K562 (cell line): Measurements from ENCODE around the gene TIPIN. TPM values are rescaled to one million over a fixed set of nuclear protein-coding genes. Genes with fewer than 3 reads are reported as not detected.

Experiments
- CEBPB ChIP-seq: fragments of 450-650 bp; IDR thresholded peaks from 2 replicates; pipeline ENCODE4 v1.6.1; 2016; ENCODE audit warnings: missing genetic modification characterization, missing compliant biosample characterization
- FOSL1 ChIP-seq: fragments of 200-800 bp; sonication (Bioruptor generic); conservative IDR thresholded peaks from 2 replicates; pipeline ENCODE4 v1.6.1; 2016; ENCODE audit warnings: missing genetic modification characterization, missing compliant biosample characterization
- GTF2E2 ChIP-seq: fragments of 200-800 bp; sonication (Bioruptor generic); IDR thresholded peaks from 2 replicates; pipeline ENCODE4 v1.6.1; 2016; ENCODE audit warnings: missing genetic modification characterization, missing compliant biosample characterization
- KDM1A ChIP-seq, 2 experiments: fragments of 450-650 bp; IDR thresholded peaks; 2 replicates each; pipeline ENCODE4 v1.6.1; 2016; ENCODE audit warnings: mild to moderate bottlenecking in 2 of 2
- MAFK ChIP-seq: IDR thresholded peaks from 2 replicates; pipeline ENCODE4 v1.6.1; 2011; ENCODE audit warnings: low read length, improper control_type of control experiment
- NCOA4 ChIP-seq: fragments of 450-650 bp; IDR thresholded peaks from 2 replicates; pipeline ENCODE4 v1.6.1; 2018; ENCODE audit warnings: mild to moderate bottlenecking; ENCODE audit not compliant: partially characterized antibody
- NFE2 ChIP-seq: IDR thresholded peaks from 2 replicates; pipeline ENCODE4 v1.6.1; 2014; ENCODE audit warnings: antibody characterized with exemption, low read depth
- POLR2G ChIP-seq: fragments of 200-400 bp; formaldehyde crosslinking; IDR thresholded peaks from 2 replicates; pipeline ENCODE4 v1.6.1; 2017; ENCODE audit warnings: low read depth, mild to moderate bottlenecking, antibody characterized with exemption, low read length, moderate library complexity
- PPARD ChIP-seq: fragments of 250-450 bp; sonication (Bioruptor Pico); IDR thresholded peaks from 2 replicates; pipeline ENCODE4 v1.8.0; 2022; ENCODE audit warnings: inconsistent platforms, mild to moderate bottlenecking, moderate library complexity
- PRMT5 ChIP-seq: sonication (generic); formaldehyde crosslinking; IDR thresholded peaks from 2 replicates; pipeline ENCODE4 v1.5.0; 2020; ENCODE audit warnings: missing genetic modification reagents
- RAD51 ChIP-seq: fragments of 450-650 bp; IDR thresholded peaks from 2 replicates; pipeline ENCODE4 v1.7.1; 2016; ENCODE audit warnings: low read depth, mild to moderate bottlenecking, borderline replicate concordance
- ZNF695 ChIP-seq: fragments of 450-650 bp; formaldehyde crosslinking; IDR thresholded peaks from 2 replicates; pipeline ENCODE4 v1.4.0; 2020; ENCODE audit warnings: mild to moderate bottlenecking, moderate library complexity
- ZNF785 ChIP-seq: fragments of 250-450 bp; sonication (Bioruptor Pico); IDR thresholded peaks from 2 replicates; pipeline ENCODE4 v1.4.0; 2020; ENCODE audit warnings: mild to moderate bottlenecking
- polyA plus RNA-seq, 8 experiments: library from polyadenylated mRNA; depleted of rRNA in 4 of 8; stranded (reverse) in 5 of 8; unstranded in 3 of 8; fragments of >200 nt; fragmentation: Nextera tagmentation in 2 of 8; fragmentation: Illumina TruSeq in 1 of 8; extraction: Ambion mirVana in 2 of 8; extraction: Trizol in 1 of 8; gene quantifications; 2 replicates each; pipeline versions ENCODE4 v1.2.1 to v1.2.3, GENCODE V29; 2011 to 2014; ENCODE audit warnings: inconsistent platforms in 1 of 8, missing spikeins in 1 of 8
- total RNA-seq, 7 experiments: library from RNA; depleted of rRNA in 6 of 7; stranded (reverse); fragments of >200 nt in 6 of 7; fragmentation: Illumina TruSeq in 2 of 7; extraction: Trizol in 2 of 7; gene quantifications; 2 replicates each; pipeline versions ENCODE4 v1.2.1 to v1.2.3, GENCODE V29; 2011 to 2021; ENCODE audit warnings: low replicate concordance in 1 of 7
- TF ChIP-seq, protein P1 (sequence below): fragments of 450-650 bp; conservative IDR thresholded peaks from 2 replicates; pipeline ENCODE4 v1.6.1; 2016; ENCODE audit warnings: missing genetic modification characterization, low read depth, mild to moderate bottlenecking, missing compliant biosample characterization, moderate library complexity
- TF ChIP-seq, protein P2 (sequence below): sonication (generic); formaldehyde crosslinking; IDR thresholded peaks from 2 replicates; pipeline ENCODE4 v1.8.0; 2022; ENCODE audit warnings: missing genetic modification reagents, mild to moderate bottlenecking, moderate library complexity, borderline replicate concordance
- TF ChIP-seq, protein P3 (sequence below): fragments of 450-650 bp; formaldehyde crosslinking; IDR thresholded peaks from 2 replicates; pipeline ENCODE4 v1.4.0; 2022; ENCODE audit warnings: mild to moderate bottlenecking, moderate library complexity
- TF ChIP-seq, protein P4 (sequence below), 2 experiments: fragments of 250-450 bp in 1 of 2; fragments of 450-650 bp in 1 of 2; sonication (Bioruptor Pico) in 1 of 2; IDR thresholded peaks; 2 replicates each; pipeline versions ENCODE4 v1.6.1 to v1.8.0; 2016 to 2021; ENCODE audit warnings: mild to moderate bottlenecking in 2 of 2, moderate library complexity in 2 of 2, missing compliant biosample characterization in 1 of 2, missing genetic modification characterization in 1 of 2
- TF ChIP-seq, protein P5 (sequence below): fragments of 250-450 bp; sonication (Bioruptor Pico); IDR thresholded peaks from 2 replicates; pipeline ENCODE4 v1.8.0; 2022; ENCODE audit warnings: moderate library complexity, mild to moderate bottlenecking, inconsistent platforms
- TF ChIP-seq, protein P6 (sequence below), 2 experiments: fragments of 450-650 bp in 1 of 2; sonication (generic) in 1 of 2; formaldehyde crosslinking in 1 of 2; IDR thresholded peaks in 1 of 2; conservative IDR thresholded peaks in 1 of 2; 2 replicates each; pipeline versions ENCODE4 v1.6.1 to v1.8.1; 2016 to 2023; ENCODE audit warnings: mild to moderate bottlenecking in 2 of 2, moderate library complexity in 2 of 2, inconsistent platforms in 1 of 2, missing genetic modification reagents in 1 of 2

Gene TIPIN
- total and polyA plus RNA-seq, 9 of the 15 experiments (the other 6 are each of a cell fraction or from before 2014, with no cell fraction given), result 22.9 to 61.4 (median 42.0) TPM

DNA sequence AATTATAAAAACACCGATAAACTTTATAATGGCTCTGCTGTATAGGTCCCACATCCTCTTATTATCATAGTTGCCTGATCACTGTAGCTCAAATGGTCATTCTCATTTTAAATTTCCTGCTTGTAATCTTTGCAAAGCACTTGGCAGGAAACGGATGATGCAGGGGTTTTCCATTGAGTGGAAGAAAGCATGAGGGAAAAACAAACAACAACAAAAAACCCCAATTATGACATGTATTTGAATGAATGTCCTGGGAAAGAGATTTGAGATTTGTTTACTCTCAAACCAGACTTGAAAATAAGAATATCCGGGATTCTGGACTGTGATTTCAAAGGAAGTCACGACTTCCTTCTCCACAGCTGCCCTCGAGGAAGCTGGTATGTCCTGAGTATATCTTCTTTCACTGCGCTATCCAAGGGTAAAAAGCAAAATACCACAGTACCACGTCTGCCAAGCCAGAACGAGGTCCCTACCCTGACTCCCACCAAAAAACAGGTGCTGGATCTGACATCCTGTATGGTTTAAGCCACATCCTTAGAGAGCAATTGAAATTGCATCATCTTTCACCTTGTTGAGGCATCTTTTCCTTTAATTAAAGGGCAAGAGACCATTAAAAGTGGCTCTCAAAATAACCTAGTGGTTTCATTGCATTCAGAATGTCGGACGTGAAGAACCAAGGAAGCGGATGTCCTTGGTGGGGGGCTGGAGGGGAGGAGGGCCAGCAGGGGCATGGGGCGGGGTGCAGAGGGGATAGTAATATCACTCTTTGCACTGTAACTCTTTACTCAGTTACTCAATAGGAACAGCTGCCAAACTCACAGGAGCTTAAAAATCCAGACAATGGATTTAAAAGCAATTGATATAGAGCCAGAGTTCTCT lies 13.5 kb upstream of the TIPIN start (continued):
- TF ChIP-seq NCOA4 (no peak), POLR2G (no peak), NFE2 (peak; percentile 37; the same call in 1 of the 2 replicates), CEBPB (peak; percentile 94), FOSL1 (tag) (peak; percentile 27; the same call in 1 of the 2 replicates), ZNF785 (no peak), MAFK (no peak), GTF2E2 (tag) (no peak), RAD51 (no peak), ZNF695 (no peak), PRMT5 (no peak), PPARD (CRISPR knock-in tag) (no peak), KDM1A (IDR thresholded peaks at IDR 0.05) (peak; percentile 71 to 73; a peak in 3 of 4 replicates)
- TF ChIP-seq, protein P1, sequence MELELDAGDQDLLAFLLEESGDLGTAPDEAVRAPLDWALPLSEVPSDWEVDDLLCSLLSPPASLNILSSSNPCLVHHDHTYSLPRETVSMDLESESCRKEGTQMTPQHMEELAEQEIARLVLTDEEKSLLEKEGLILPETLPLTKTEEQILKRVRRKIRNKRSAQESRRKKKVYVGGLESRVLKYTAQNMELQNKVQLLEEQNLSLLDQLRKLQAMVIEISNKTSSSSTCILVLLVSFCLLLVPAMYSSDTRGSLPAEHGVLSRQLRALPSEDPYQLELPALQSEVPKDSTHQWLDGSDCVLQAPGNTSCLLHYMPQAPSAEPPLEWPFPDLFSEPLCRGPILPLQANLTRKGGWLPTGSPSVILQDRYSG (tag), result no peak
- TF ChIP-seq, protein P2, sequence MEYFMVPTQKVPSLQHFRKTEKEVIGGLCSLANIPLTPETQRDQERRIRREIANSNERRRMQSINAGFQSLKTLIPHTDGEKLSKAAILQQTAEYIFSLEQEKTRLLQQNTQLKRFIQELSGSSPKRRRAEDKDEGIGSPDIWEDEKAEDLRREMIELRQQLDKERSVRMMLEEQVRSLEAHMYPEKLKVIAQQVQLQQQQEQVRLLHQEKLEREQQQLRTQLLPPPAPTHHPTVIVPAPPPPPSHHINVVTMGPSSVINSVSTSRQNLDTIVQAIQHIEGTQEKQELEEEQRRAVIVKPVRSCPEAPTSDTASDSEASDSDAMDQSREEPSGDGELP (CRISPR knock-in tag), result no peak
- TF ChIP-seq, protein P3, sequence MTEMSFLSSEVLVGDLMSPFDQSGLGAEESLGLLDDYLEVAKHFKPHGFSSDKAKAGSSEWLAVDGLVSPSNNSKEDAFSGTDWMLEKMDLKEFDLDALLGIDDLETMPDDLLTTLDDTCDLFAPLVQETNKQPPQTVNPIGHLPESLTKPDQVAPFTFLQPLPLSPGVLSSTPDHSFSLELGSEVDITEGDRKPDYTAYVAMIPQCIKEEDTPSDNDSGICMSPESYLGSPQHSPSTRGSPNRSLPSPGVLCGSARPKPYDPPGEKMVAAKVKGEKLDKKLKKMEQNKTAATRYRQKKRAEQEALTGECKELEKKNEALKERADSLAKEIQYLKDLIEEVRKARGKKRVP, result peak; percentile 98
- TF ChIP-seq, protein P4, sequence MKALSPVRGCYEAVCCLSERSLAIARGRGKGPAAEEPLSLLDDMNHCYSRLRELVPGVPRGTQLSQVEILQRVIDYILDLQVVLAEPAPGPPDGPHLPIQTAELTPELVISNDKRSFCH (CRISPR knock-in tag; IDR thresholded peaks at IDR 0.05), result no peak
- TF ChIP-seq, protein P4 (tag; IDR thresholded peaks at IDR 0.05), result peak; percentile 41; the same call in 1 of the 2 replicates
- TF ChIP-seq, protein P5, sequence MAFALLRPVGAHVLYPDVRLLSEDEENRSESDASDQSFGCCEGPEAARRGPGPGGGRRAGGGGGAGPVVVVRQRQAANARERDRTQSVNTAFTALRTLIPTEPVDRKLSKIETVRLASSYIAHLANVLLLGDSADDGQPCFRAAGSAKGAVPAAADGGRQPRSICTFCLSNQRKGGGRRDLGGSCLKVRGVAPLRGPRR (CRISPR knock-in tag), result no peak
- TF ChIP-seq, protein P6, sequence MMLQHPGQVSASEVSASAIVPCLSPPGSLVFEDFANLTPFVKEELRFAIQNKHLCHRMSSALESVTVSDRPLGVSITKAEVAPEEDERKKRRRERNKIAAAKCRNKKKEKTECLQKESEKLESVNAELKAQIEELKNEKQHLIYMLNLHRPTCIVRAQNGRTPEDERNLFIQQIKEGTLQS (IDR thresholded peaks at IDR 0.05), result peak; percentile 99
- TF ChIP-seq, protein P6 (CRISPR knock-in tag; conservative IDR thresholded peaks at IDR 0.05), result 0 out of 2 replicates have a peak, but pooled peaks have one; percentile 30
